DND-41 (cell line): ENCODE results near the gene SLC5A6.

Source experiments
- EZH2 ChIP-seq: IDR thresholded peaks from 3 replicates; pipeline ENCODE4 v1.6.1; 2012; ENCODE audit warnings: borderline replicate concordance, low read depth, mild to moderate bottlenecking, moderate library complexity, low read length, inconsistent platforms; ENCODE audit not compliant: severe bottlenecking
- TF ChIP-seq, protein P1 (sequence below): IDR thresholded peaks from 2 replicates; pipeline ENCODE4 v1.5.1; 2012; ENCODE audit warnings: borderline replicate concordance, low read length, moderate library complexity, mild to moderate bottlenecking; ENCODE audit not compliant: poor library complexity, severe bottlenecking; ENCODE audit errors: extremely low read depth

DNA sequence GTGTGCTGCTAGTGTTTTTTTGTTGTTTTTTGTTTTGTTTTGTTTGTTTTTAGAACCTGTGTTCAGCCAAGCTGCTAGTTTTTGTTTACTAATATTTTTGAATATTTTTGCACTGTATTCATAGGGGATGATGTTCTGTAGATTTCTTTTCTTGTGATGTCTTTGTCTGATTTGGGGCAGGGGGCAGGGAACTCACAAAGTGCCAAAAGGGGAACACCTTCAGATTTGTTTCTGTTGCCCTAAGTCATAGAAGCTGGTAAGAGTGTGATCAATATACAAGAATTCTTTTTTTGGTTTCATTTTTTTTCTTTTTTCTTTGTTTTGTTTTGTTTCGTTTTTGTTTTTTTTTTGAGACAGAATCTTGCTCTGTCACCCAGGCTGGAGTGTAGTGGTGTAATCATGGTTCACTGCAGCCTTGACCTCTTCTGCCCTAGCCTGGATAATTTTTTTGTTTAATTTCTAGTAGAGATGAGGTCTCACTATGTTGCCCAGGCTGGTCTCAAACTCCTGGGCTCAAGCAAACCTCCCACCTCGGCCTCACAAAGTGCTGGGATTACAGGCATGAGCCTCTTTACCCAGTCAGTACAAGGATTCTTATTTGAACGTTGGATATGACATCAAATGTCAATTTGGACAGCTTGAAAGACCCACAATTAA is 32.6 kb downstream of the SLC5A6 start:
- TF ChIP-seq, protein P1, sequence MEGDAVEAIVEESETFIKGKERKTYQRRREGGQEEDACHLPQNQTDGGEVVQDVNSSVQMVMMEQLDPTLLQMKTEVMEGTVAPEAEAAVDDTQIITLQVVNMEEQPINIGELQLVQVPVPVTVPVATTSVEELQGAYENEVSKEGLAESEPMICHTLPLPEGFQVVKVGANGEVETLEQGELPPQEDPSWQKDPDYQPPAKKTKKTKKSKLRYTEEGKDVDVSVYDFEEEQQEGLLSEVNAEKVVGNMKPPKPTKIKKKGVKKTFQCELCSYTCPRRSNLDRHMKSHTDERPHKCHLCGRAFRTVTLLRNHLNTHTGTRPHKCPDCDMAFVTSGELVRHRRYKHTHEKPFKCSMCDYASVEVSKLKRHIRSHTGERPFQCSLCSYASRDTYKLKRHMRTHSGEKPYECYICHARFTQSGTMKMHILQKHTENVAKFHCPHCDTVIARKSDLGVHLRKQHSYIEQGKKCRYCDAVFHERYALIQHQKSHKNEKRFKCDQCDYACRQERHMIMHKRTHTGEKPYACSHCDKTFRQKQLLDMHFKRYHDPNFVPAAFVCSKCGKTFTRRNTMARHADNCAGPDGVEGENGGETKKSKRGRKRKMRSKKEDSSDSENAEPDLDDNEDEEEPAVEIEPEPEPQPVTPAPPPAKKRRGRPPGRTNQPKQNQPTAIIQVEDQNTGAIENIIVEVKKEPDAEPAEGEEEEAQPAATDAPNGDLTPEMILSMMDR, result no peak
- TF ChIP-seq EZH2, result no peak
